Measurements from ENCODE around the gene LUZP2.

- TF ChIP-seq CTCF (conservative IDR thresholded peaks at IDR 0.05) (no peak), ZFX (IDR thresholded peaks at IDR 0.05) (no peak)
These were observed 43.6 kb upstream of the LUZP2 start for GRCh38 chr11:24453129-24453718.
